AG09309 (cell line): ENCODE results near the gene IRAK2.
A peak's percentile ranks its signal among the peaks of the same experiment; 100 is the strongest.
"Not testable (repeated sequence)": the region's sequence is repeated elsewhere in the genome, so short reads cannot be mapped to it uniquely, and the experiment has no call there.

Experiments used
- DNase-seq: peaks from one replicate; pipeline ENCODE4 v3.0.0-alpha.2; 2010; ENCODE audit warnings: low read depth
- H3K4me3 ChIP-seq: 2 replicates; pipeline ENCODE4 v1.5.1; 2011; ENCODE audit warnings: mild to moderate bottlenecking, low read depth, low read length, moderate library complexity; ENCODE audit not compliant: control insufficient read depth
- CTCF ChIP-seq: IDR thresholded peaks from 2 replicates; pipeline ENCODE4 v1.5.1; 2011; ENCODE audit warnings: mild to moderate bottlenecking, low read depth, low read length, inconsistent platforms; ENCODE audit not compliant: insufficient read depth, control insufficient read depth; ENCODE audit errors: missing control alignments

IRAK2 gene

GRCh38 chr3:10160346-10160745 is 4.4 kb upstream of the IRAK2 start:
- no peak for TF ChIP-seq CTCF
- no peak overlapping the region for H3K4me3 ChIP-seq
- no peak for DNase-seq

- DNase-seq, result no peak
Observed at GRCh38 chr3:10160925-10161324, 3.8 kb upstream of the IRAK2 start.

GRCh38 chr3:10162185-10162584 is 2.5 kb upstream of the IRAK2 start:
- DNase-seq, result no peak
- no peak for TF ChIP-seq CTCF
- H3K4me3 ChIP-seq, result no peak overlapping the region

More at GRCh38 chr3:10160925-10161324, 3.8 kb upstream of the IRAK2 start:
- TF ChIP-seq CTCF, result no peak
- no peak overlapping the region for H3K4me3 ChIP-seq

GRCh38 chr3:10164201-10164545 is 546 bp upstream of the IRAK2 start:
- H3K4me3 ChIP-seq, result peak overlapping the region; percentile 88; the same call in 1 of the 2 replicates
- not testable (repeated sequence) for DNase-seq

DNA sequence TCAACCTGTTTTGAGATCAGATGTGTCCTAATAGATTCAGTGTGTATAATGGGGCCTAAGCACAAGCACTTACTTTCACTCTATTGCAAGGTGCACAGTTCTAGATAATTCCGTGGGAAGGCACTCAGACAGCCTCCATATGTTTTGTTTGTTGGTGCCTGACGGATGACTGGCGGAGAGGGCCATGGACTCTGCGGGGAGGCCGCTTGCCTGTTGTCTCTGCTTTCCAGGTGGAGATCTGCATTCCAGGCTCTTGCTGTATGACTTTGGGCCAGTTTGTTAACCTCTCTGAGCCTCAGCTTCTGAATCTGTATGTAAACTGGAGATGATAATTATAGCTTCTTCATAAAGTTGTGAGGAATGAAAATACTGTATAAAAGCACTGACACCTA is 1.5 kb downstream of the IRAK2 start:
- DNase-seq, result no peak
- no peak overlapping the region for H3K4me3 ChIP-seq
- no peak for TF ChIP-seq CTCF

DNA sequence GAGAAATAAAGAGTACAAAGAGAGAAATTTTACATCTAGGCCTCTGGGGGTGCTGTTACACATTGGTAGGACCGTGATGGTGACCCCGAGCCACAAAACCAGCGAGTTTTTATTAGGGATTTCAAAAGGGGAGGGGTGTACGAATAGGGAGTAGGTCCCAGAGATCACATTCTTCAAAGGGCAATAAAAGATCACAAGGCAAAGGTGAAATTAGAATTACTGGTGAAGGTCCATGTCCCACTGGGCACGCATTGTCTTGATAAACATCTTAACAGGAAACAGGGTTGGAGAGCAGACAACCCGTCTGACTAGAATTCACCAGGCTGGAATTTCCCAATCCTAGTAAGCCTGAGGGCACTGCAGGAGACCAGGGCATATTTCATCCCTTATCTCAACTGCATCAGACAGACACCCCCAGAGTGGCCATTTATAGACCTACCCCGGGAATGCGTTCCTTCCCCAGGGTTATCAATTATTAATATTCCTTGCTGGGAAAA is 4.3 kb downstream of the IRAK2 start:
- TF ChIP-seq CTCF, result no peak
- H3K4me3 ChIP-seq, result no peak overlapping the region
- DNase-seq, result no peak

DNA sequence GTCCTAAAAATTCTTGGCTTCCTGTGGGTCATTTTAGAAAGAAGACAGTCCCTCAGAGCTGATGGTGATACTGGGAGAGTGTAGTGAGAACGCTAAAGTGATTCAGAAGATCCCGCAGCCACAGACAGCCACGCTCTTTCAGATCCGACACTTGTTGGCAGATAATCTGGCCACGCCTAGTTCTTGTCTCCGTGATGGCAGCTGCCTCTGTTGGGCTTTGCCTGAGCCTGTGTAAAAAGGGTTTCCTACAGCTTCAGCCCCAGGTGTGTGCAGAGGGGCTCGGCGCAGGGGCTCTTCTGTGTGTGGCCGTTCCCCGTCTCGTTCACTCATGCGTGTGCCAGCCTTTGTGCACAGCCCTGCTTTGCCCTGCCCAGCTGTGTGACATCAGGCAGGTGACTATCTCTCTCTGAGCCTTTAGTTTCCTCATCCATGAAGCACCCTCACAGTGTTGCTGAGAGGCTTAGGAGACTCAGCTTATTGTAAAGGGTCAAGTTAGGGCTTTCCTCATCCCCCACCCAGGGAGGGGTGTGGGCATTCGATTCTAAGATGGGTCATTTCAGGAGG is 6.3 kb downstream of the IRAK2 start:
- no peak overlapping the region for H3K4me3 ChIP-seq
- TF ChIP-seq CTCF, result no peak
- no peak for DNase-seq
